Middle frontal gyrus (tissue), 1 donor: ENCODE measurements around the gene VPS35L.

Source experiments
- DNase-seq: peaks from one replicate; pipeline ENCODE4 v3.0.0-alpha.2; 2015; ENCODE audit warnings: low spot score; ENCODE audit errors: extremely low spot score

VPS35L gene

GRCh38 chr16:19691161-19691711 is 135.7 kb downstream of the VPS35L start:
- no peak for DNase-seq

DNA sequence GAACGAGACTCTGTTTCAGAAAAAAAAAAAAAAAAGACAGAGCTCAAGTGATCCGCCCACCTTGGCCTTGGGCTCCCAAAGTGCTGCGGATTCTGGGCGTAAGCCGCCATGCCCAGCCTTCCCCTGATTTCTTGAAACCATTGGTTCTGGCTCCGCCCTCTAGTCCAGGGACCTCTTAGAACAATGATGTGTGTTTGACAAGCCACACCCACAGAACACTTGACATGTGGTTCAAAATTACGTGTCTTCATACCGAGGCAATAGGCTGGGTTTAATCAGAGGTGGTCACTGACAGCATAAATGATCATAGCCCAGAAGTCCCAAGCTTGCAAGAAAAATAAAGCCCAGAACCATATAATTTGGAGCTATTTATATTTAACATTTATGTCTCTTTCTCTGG is 139.5 kb downstream of the VPS35L start:
- no peak for DNase-seq

- DNase-seq: no peak
Measured at GRCh38 chr16:19696328-19696727, 140.8 kb downstream of the VPS35L start.

- no peak for DNase-seq
Measured at GRCh38 chr16:19696961-19697360, 141.5 kb downstream of the VPS35L start.

DNA sequence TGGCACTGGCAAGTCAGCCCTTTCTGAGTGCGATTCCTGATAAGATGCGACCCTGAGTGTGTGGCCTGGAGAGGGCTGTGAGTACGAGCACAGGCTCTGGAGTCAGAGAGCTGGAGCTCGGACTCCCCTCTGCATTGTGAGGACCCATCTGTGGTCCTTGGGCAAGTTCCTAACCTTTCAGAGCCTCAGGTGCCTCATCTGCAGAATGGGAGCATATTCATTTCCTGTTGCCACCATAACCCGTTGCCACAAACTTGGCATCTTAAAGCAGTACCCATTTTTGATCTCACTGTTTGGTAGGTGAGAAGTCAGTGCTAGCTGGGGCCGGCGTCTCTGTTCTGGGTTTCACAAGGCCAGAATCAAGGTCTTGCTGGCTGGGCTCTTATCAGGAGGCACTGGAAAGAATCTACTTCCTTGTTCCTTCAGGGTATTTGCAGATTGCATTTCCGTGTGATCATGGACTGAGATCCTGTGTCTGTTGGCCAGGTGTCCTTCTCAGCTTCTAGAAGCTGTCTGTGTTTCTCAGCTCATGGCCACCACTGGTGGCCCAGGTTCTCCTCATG is 142.3 kb downstream of the VPS35L start:
- no peak for DNase-seq

DNA sequence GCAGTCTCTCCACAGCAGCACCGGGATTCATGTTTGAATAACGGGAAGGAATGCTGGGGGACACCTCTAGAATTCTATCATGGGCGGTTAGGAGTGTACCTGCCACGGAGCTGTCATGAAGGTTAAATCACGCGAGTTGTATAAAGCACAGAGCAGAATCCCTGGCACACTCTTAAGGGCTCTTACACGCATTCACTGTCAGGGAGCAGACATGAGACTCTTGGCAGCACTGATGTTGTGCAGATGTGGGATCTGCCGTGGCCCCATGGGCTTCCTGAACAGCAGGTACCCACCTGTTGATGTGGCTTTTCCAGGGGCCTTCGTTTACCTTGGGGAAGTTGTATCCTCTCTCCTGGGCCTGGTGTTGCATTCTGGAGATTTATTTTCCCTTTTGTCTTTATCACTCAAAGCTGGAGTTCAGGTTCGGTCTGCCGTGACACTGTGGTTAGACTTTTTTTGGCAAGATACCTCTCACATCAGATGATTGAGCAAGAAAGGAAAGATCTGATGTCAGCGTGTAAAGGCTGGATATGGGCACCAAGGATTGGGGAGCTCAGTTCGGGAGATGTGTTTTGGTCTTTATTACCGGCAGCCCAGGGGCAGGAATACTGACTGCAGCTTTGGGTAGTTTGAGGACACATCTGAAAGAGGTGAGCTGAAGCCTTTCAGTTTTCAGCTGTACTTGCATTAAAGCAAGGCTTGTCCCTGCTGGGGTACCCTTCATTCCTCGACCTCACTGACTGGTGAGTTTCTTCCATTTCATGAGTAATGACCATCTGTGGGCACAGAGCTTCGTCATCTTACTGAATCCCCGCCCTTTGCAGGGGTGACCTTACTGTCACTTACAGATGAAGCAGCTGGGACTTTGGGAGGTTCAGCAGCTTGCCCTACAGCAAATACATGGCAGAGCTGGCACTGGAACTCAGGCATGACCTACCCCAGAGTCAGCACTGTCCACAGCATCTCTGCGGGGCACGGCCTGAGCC is 143.3 kb downstream of the VPS35L start:
- DNase-seq: no peak

DNA sequence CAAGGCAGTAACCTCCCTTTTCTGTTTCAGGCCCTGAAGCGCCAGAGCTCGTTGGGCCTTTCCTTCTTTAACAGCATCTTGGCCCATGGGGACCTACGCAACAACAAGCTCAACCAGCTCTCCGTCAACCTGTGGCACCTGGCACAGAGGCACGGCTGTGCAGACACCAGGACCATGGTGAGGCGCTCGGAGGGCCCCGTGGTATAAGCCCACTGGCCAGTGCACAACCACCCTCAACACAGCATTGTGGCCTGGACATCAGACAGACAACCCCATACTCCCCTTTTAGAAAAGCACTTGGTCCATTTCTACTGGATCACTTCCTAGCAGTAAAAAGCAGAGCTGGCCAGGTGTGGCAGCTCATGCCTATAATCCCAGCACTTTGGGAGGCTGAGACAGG is 144.0 kb downstream of the VPS35L start:
- DNase-seq: no peak

DNA sequence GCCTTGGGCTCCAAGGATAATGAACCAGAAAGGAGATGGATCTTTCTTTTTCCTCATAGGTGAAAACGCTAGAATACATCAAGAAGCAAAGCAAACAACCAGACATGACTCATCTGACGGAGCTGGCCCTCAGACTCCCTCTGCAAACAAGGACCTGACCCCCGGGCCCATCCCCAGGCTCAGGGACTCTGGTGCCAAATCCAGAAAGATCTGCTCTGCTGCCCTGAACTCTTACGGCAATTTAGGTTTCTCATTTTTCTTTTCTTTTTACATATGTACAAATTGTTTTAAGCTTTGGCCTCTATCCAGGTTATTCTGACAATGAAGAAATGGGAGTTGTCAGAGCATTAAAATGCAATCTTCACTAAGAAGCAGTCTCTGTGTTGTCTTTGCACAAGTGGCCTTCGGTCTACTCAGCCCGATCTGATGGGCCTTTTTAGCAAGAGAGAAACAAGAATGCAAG is 144.8 kb downstream of the VPS35L start:
- no peak for DNase-seq

DNA sequence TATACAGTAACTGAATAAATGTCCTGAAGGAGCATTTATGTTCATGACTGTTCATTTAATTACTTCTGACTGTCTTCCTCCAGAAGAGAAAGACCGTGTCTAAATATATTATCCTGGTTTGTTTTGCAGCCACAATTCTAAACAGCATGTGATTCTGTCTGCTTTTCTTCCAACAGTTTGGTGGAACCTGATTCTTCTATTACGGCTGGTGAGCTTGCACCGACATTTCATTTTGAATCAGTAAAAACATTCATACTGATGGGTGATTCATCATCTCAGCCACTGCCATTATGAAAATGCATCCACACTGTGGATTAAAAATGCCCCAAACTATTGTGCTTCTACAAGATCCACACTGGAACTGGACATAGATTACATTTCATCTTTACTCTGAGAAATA is 145.6 kb downstream of the VPS35L start:
- DNase-seq: no peak

- no peak for DNase-seq
Measured at GRCh38 chr16:19703172-19703889, 147.8 kb downstream of the VPS35L start.

GRCh38 chr16:19704321-19705145 is 149.0 kb downstream of the VPS35L start:
- no peak for DNase-seq

DNA sequence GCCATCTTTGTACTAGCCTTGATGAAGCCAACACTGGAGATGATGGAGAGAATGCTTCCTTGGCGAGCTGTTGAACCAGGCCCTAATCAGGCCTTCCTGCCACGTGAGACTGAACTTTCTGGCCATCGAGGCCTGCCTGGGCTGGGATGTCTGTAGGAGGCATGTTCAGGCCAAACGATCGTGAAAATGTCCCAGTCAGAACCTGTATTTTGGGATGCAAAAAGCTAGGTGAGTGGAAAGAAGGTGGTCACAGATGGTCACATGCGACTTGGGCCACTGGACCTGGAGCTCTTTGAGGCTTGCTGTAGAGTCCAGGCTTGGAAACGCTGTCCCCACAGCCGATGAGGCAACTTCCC is 149.6 kb downstream of the VPS35L start:
- no peak for DNase-seq

- no peak for DNase-seq
Measured at GRCh38 chr16:19705843-19706242, 150.3 kb downstream of the VPS35L start.

GRCh38 chr16:19706846-19707245 is 151.3 kb downstream of the VPS35L start:
- DNase-seq: no peak

GRCh38 chr16:19707569-19708295 is 152.2 kb downstream of the VPS35L start:
- no peak for DNase-seq

- DNase-seq: no peak
Measured at GRCh38 chr16:19708296-19709205, 153.0 kb downstream of the VPS35L start.

- no peak for DNase-seq
Measured at GRCh38 chr16:19709381-19710136, 154.1 kb downstream of the VPS35L start.

DNA sequence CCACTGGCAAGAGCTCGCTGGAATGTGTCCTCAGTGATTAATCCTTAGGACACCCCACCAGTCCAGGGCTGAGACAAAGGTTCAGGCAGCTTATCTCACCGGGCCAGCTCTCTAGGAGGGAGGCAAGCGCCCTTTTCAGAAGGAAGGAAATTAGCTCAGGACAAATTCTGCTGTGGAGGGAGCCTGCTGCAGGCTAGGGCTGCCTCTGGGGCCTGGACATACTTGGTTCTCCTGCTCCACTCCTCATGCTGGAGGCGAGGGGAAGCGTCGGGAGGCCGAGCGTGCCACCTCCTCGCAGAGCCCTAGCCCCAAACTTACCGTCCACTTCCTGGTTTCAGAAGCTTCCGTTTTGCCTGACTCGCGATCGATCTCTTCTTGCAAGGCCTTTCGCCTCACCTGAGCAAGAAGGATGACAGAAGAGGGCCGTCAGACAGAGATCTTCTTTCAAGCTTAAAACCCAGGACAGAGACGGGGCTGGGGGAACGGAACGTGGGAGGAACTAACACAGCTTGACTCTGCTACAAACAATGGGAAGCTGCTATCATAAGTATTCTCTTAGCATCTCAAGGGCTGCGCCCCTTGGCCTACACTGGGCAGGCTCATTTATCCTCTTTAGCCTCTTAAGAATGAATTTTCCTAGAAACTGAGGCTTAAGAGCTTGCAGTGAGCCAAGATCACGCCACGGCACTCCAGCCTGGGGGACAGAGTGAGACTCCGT is 154.8 kb downstream of the VPS35L start:
- DNase-seq: no peak
